Panc1 (cell line): ENCODE data around the gene ASCC1. TPM values are rescaled to one million over a fixed set of nuclear protein-coding genes. Genes with fewer than 3 reads are reported as not detected.
A peak's percentile ranks its signal among the peaks of the same experiment; 100 is the strongest.

Source experiments
- ATAC-seq: fragments of 200-7000 bp; cut with Tn5 transposase; 2 replicates; pipeline ENCODE4 v1.9.1; 2020; ENCODE audit warnings: mild to moderate bottlenecking, moderate library complexity
- BruUV-seq: library from RNA; stranded (reverse); fragments of 400-500 nt; replicated peaks from 2 replicates; lab custom pipeline; 2021; lab: Mats Ljungman, UMichigan
- CTCF ChIA-PET: fragments of 300-600 bp; sonication (Branson Sonifier 250); formaldehyde crosslinking; loops from one replicate; lab custom pipeline; 2022; ENCODE audit warnings: antibody characterized with exemption; lab: Charles Lee
- POLR2A ChIA-PET: fragments of 300-600 bp; sonication (Branson Sonifier 250); formaldehyde crosslinking; loops from one replicate; lab custom pipeline; 2022; ENCODE audit warnings: antibody characterized with exemption; lab: Charles Lee
- DNase-seq: peaks from one replicate; pipeline ENCODE4 v3.0.0-alpha.2; 2010; ENCODE audit warnings: low read depth, low spot score
- H3K27ac ChIP-seq: 2 replicates; pipeline ENCODE4 v1.5.1; 2011; ENCODE audit warnings: mild to moderate bottlenecking, low read length, inconsistent platforms
- H3K27me3 ChIP-seq: fragments of 200-500 bp; sonication (Bioruptor generic); 2 replicates; pipeline ENCODE4 v1.6.0; 2014; ENCODE audit warnings: low read length, inconsistent platforms; ENCODE audit not compliant: control insufficient read depth, insufficient read depth
- H3K36me3 ChIP-seq: fragments of 200-500 bp; sonication (Bioruptor generic); 2 replicates; pipeline ENCODE4 v1.5.1; 2014; ENCODE audit warnings: inconsistent platforms, mild to moderate bottlenecking, low read length, moderate library complexity; ENCODE audit not compliant: control insufficient read depth, insufficient read depth
- H3K4me1 ChIP-seq: 2 replicates; pipeline ENCODE4 v1.5.1; 2011; ENCODE audit warnings: inconsistent platforms, mild to moderate bottlenecking, low read length, moderate library complexity; ENCODE audit not compliant: control insufficient read depth, insufficient read depth
- H3K4me3 ChIP-seq, 2 experiments: 2 replicates each; pipeline ENCODE4 v1.5.1; 2011 to 2012; ENCODE audit warnings: low read depth in 2 of 2, low read length in 2 of 2, mild to moderate bottlenecking in 2 of 2, inconsistent platforms in 1 of 2, moderate library complexity in 1 of 2
- H3K9me3 ChIP-seq: fragments of 200-500 bp; sonication (Bioruptor generic); 2 replicates; pipeline ENCODE4 v1.5.1; 2014; ENCODE audit warnings: low read depth, mild to moderate bottlenecking, inconsistent platforms, low read length, moderate library complexity; ENCODE audit not compliant: control insufficient read depth, insufficient read depth
- POLR2AphosphoS5 ChIP-seq: IDR thresholded peaks from 2 replicates; pipeline ENCODE4 v1.6.1; 2012; ENCODE audit warnings: mild to moderate bottlenecking, low read depth, low read length, moderate library complexity
- SIN3A ChIP-seq: IDR thresholded peaks from 2 replicates; pipeline ENCODE4 v1.6.1; 2012; ENCODE audit warnings: low read depth, mild to moderate bottlenecking, low read length, moderate library complexity, borderline replicate concordance; ENCODE audit not compliant: insufficient read depth
- TCF7L2 ChIP-seq: IDR thresholded peaks from 2 replicates; pipeline ENCODE4 v1.6.1; 2011; ENCODE audit warnings: mild to moderate bottlenecking, low read depth, low read length, inconsistent platforms
- in situ Hi-C: cut with HindIII; loops from 2 replicates; pipeline ENCODE4 v1.10.0; 2016; ENCODE audit warnings: low sequenced_read_pairs, low pct_unique_long_range_greater_than_20kb
- intact Hi-C: fragments of 100-400 bp; cut with micrococcal nuclease; formaldehyde crosslinking; loops from one replicate; pipeline ENCODE4 v1.10.0; 2022; ENCODE audit not compliant: unreplicated experiment
- total RNA-seq: library from RNA; stranded (reverse); gene quantifications from one replicate; pipeline ENCODE4 v1.2.1, GENCODE V29; 2021; ENCODE audit not compliant: unreplicated experiment
- TF ChIP-seq, protein P1 (sequence below), 2 experiments: IDR thresholded peaks; 2 replicates each; pipeline ENCODE4 v1.6.1; 2011 to 2012; ENCODE audit warnings: low read depth in 2 of 2, control low read depth in 1 of 2, low read length in 1 of 2, mild to moderate bottlenecking in 1 of 2, moderate library complexity in 1 of 2; ENCODE audit not compliant: insufficient read depth in 1 of 2
- TF ChIP-seq, protein P2 (sequence below): fragments of 450-650 bp; IDR thresholded peaks from 2 replicates; pipeline ENCODE4 v1.5.1; 2017; ENCODE audit warnings: mild to moderate bottlenecking

Gene ASCC1
- total RNA-seq, 1 experiment from 2014 or later, result 114 TPM

DNA sequence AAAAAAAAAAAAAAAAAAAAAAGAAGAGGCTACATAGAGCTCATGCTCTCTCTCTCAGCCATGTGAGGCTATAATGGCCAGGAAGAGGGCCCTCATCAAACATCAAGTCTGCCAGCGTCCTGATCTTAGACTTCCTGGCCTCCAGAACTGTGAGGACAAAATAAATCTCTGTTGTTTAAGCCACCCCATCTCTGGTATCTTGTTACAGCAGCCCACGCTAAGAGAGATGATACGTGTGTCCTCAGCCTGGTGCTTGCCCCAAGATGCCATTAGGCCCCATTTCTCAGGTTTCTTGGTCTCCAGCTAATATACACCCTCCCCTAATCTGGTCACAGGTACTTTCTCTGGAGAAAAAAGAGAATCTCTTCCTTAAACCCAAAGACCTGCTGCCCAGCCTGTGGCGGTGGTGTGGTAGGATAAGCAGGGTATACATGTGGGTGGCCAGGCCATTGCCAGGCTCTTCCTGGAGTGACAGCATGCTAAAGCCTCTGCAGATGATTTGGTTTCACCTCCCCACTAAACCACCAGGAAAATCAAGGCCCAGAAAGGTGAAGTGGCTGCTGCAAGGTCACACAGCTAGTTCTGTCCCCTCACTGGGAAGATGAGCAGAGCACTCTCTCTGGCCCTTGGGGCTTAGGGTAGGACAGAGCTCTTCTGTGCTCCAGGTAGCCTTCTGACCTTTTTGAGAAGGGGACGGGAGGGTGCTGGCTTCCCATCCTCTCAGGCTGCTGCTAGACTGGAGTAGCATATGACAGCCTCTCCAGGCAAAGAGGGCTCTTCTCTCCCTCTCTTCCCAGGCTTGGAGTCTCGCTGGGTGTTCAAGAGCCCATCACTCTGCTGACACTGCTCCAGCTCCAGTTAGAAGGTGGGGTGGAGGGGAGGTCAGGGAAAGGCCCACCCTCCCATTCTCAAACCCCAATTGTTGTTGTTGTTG is 133.0 kb downstream of the ASCC1 start:
- Histone ChIP-seq H3K27ac (peak overlapping the region; percentile 26), H3K4me1 (peaks cover 29% of the 10 kb centered on the region), H3K9me3 (no peaks in the 10 kb centered on the region), H3K27me3 (no peaks in the 10 kb centered on the region), H3K4me3 (no peak overlapping the region), H3K36me3 (no peaks in the 10 kb centered on the region)
- no TSS peak for BruUV-seq
- ATAC-seq (no peak), DNase-seq (no peak)
- in situ Hi-C loops (no loop called here), intact Hi-C loops (no loop called here)
- ChIA-PET CTCF (interaction anchor here (0.6 to 0.7 kb wide), 3 partner anchors 32 to 834 kb away, joined by 3 to 4 read pairs (median 3); no protein-coding TSS in a partner anchor), POLR2A (interaction anchor here (0.5 kb wide), 1 partner anchor 201 kb away, joined by 4 read pairs; no protein-coding TSS in a partner anchor)
- TF ChIP-seq, protein P1, sequence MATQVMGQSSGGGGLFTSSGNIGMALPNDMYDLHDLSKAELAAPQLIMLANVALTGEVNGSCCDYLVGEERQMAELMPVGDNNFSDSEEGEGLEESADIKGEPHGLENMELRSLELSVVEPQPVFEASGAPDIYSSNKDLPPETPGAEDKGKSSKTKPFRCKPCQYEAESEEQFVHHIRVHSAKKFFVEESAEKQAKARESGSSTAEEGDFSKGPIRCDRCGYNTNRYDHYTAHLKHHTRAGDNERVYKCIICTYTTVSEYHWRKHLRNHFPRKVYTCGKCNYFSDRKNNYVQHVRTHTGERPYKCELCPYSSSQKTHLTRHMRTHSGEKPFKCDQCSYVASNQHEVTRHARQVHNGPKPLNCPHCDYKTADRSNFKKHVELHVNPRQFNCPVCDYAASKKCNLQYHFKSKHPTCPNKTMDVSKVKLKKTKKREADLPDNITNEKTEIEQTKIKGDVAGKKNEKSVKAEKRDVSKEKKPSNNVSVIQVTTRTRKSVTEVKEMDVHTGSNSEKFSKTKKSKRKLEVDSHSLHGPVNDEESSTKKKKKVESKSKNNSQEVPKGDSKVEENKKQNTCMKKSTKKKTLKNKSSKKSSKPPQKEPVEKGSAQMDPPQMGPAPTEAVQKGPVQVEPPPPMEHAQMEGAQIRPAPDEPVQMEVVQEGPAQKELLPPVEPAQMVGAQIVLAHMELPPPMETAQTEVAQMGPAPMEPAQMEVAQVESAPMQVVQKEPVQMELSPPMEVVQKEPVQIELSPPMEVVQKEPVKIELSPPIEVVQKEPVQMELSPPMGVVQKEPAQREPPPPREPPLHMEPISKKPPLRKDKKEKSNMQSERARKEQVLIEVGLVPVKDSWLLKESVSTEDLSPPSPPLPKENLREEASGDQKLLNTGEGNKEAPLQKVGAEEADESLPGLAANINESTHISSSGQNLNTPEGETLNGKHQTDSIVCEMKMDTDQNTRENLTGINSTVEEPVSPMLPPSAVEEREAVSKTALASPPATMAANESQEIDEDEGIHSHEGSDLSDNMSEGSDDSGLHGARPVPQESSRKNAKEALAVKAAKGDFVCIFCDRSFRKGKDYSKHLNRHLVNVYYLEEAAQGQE (IDR thresholded peaks at IDR 0.05; ENCODE audit: insufficient read depth in 1 of 2, low read depth in 2 of 2, low read length in 1 of 2), result no peak
- no peak for TF ChIP-seq POLR2AphosphoS5
- no peak for TF ChIP-seq SIN3A
- TF ChIP-seq TCF7L2, result no peak
- TF ChIP-seq, protein P2, sequence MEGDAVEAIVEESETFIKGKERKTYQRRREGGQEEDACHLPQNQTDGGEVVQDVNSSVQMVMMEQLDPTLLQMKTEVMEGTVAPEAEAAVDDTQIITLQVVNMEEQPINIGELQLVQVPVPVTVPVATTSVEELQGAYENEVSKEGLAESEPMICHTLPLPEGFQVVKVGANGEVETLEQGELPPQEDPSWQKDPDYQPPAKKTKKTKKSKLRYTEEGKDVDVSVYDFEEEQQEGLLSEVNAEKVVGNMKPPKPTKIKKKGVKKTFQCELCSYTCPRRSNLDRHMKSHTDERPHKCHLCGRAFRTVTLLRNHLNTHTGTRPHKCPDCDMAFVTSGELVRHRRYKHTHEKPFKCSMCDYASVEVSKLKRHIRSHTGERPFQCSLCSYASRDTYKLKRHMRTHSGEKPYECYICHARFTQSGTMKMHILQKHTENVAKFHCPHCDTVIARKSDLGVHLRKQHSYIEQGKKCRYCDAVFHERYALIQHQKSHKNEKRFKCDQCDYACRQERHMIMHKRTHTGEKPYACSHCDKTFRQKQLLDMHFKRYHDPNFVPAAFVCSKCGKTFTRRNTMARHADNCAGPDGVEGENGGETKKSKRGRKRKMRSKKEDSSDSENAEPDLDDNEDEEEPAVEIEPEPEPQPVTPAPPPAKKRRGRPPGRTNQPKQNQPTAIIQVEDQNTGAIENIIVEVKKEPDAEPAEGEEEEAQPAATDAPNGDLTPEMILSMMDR, result no peak

DNA sequence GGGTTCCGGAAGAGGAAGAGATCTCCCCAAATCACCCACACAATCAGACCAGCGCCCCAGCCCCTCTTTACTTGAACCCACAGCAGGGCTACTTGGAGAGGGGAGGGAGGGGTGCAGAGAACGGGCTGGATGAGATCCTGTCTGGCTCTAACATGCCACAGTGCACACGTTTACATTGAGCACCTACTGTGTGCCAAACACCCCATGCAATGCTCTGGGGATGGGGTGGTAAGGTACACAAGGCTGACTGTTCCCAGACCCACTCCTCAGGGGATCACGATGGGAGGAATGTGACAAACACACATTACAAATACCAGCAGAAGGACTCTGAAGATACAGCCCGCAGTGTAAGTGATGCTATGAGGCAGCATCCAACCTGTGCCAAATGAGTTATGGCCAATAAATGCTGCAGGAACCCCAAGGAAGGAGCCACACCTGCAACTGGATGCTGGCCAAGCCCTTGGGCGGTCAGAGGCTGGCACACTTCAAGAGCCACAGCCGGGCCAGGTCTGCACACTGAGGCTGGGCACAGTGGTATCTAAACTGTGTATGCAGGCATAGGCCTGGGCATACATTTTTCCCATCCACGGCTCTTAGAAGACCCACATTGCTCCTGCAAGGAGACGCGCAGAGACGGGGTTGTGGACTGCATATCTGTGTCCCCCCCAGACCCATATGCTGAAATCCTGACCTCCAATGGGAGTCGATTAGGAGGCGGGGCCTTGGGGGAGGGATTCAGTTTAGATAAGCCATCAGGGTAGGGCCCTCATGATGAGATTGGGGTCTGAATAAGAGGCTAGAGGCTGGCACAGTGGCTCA is 134.1 kb downstream of the ASCC1 start:
- H3K9me3 ChIP-seq, result no peaks in the 10 kb centered on the region
- DNase-seq (no peak), ATAC-seq (0 out of 2 replicates have a peak, but pooled peaks have one; percentile 8)
- H3K4me1 ChIP-seq, result peaks cover 29% of the 10 kb centered on the region
- no peaks in the 10 kb centered on the region for H3K27me3 ChIP-seq
- no peak overlapping the region for H3K4me3 ChIP-seq
- CTCF ChIA-PET, result no interaction called here
- TF ChIP-seq, protein P1 (IDR thresholded peaks at IDR 0.05; ENCODE audit: insufficient read depth in 1 of 2, low read depth in 2 of 2, low read length in 1 of 2), result no peak
- TF ChIP-seq POLR2AphosphoS5 (no peak), SIN3A (no peak), TCF7L2 (no peak)
- TF ChIP-seq, protein P2, result no peak
- no peaks in the 10 kb centered on the region for H3K36me3 ChIP-seq
- no TSS peak for BruUV-seq
- intact Hi-C loops (no loop called here), in situ Hi-C loops (no loop called here)
- no peak overlapping the region for H3K27ac ChIP-seq
- POLR2A ChIA-PET, result interaction anchor here (0.6 kb wide), 1 partner anchor 13 kb away, joined by 17 read pairs; no protein-coding TSS in a partner anchor
